Measurements from ENCODE around the gene GNB2. TPM values are rescaled to one million over a fixed set of nuclear protein-coding genes. Genes with fewer than 3 reads are reported as not detected.

GNB2 gene
- total and polyA plus RNA-seq, 2 of the 13 experiments (the other 11 are each of a cell fraction or from before 2014, with no cell fraction given): 48.3 to 67.1 TPM

GRCh38 chr7:100705320-100705752 is 31.8 kb downstream of the GNB2 start (continued):
- TF ChIP-seq SUZ12 (IDR thresholded peaks at IDR 0.05; ENCODE audit: low read depth, low read length) (no peak), ZNF770 (CRISPR knock-in tag; IDR thresholded peaks at IDR 0.05) (peak; percentile 65), JARID2 (CRISPR knock-in tag; IDR thresholded peaks at IDR 0.05; ENCODE audit: insufficient replicate concordance) (peak; percentile 87), ELF3 (CRISPR knock-in tag; IDR thresholded peaks at IDR 0.05) (0 out of 2 replicates have a peak, but pooled peaks have one; percentile 21), HNRNPL (IDR thresholded peaks at IDR 0.05; ENCODE audit: low read depth, low read length) (0 out of 2 replicates have a peak, but pooled peaks have one; percentile 31), ZNF766 (CRISPR knock-in tag; IDR thresholded peaks at IDR 0.05; ENCODE audit: borderline replicate concordance) (no peak), AHR (CRISPR knock-in tag; IDR thresholded peaks at IDR 0.05) (0 out of 2 replicates have a peak, but pooled peaks have one; percentile 16), ZNF790 (CRISPR knock-in tag; IDR thresholded peaks at IDR 0.05; ENCODE audit: borderline replicate concordance) (peak; percentile 23; the same call in 1 of the 2 replicates), HOXA7 (CRISPR knock-in tag; IDR thresholded peaks at IDR 0.05) (no peak), ZFYVE20 (CRISPR knock-in tag; IDR thresholded peaks at IDR 0.05; ENCODE audit: borderline replicate concordance, low read depth) (peak; percentile 45; the same call in 1 of the 2 replicates), ZNF362 (CRISPR knock-in tag; IDR thresholded peaks at IDR 0.05; ENCODE audit: borderline replicate concordance) (no peak), ZSCAN29 (CRISPR knock-in tag; conservative IDR thresholded peaks at IDR 0.05) (peak; percentile 86), ZNF333 (CRISPR knock-in tag; IDR thresholded peaks at IDR 0.05; ENCODE audit: borderline replicate concordance) (peak; percentile 76; the same call in 1 of the 2 replicates), ZBTB20 (CRISPR knock-in tag; IDR thresholded peaks at IDR 0.05; ENCODE audit: borderline replicate concordance, low read depth) (peak; percentile 24; the same call in 1 of the 2 replicates), CHD2 (IDR thresholded peaks at IDR 0.05; ENCODE audit: low read depth, low read length) (no peak), PHF21A (CRISPR knock-in tag; IDR thresholded peaks at IDR 0.05) (no peak), JUNB (CRISPR knock-in tag; IDR thresholded peaks at IDR 0.05; ENCODE audit: borderline replicate concordance) (no peak)
- TF ChIP-seq, protein P1, sequence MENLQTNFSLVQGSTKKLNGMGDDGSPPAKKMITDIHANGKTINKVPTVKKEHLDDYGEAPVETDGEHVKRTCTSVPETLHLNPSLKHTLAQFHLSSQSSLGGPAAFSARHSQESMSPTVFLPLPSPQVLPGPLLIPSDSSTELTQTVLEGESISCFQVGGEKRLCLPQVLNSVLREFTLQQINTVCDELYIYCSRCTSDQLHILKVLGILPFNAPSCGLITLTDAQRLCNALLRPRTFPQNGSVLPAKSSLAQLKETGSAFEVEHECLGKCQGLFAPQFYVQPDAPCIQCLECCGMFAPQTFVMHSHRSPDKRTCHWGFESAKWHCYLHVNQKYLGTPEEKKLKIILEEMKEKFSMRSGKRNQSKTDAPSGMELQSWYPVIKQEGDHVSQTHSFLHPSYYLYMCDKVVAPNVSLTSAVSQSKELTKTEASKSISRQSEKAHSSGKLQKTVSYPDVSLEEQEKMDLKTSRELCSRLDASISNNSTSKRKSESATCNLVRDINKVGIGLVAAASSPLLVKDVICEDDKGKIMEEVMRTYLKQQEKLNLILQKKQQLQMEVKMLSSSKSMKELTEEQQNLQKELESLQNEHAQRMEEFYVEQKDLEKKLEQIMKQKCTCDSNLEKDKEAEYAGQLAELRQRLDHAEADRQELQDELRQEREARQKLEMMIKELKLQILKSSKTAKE (CRISPR knock-in tag; IDR thresholded peaks at IDR 0.05; ENCODE audit: borderline replicate concordance): peak; percentile 17; the same call in 1 of the 2 replicates
- TF ChIP-seq, protein P2, sequence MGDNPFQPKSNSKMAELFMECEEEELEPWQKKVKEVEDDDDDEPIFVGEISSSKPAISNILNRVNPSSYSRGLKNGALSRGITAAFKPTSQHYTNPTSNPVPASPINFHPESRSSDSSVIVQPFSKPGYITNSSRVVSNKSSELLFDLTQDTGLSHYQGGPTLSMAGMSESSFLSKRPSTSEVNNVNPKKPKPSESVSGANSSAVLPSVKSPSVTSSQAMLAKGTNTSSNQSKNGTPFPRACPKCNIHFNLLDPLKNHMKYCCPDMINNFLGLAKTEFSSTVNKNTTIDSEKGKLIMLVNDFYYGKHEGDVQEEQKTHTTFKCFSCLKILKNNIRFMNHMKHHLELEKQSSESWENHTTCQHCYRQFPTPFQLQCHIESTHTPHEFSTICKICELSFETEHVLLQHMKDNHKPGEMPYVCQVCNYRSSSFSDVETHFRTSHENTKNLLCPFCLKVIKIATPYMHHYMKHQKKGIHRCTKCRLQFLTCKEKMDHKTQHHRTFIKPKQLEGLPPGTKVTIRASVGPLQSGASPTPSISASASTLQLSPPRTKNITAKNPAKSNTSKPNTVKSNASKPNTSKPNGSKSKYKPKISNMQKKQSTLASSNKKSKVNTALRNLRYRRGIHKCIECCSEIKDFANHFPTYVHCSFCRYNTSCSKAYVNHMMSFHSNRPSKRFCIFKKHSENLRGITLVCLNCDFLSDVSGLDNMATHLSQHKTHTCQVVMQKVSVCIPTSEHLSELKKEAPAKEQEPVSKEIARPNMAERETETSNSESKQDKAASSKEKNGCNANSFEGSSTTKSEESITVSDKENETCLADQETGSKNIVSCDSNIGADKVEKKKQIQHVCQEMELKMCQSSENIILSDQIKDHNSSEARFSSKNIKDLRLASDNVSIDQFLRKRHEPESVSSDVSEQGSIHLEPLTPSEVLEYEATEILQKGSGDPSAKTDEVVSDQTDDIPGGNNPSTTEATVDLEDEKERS (CRISPR knock-in tag; IDR thresholded peaks at IDR 0.05): no peak
